Activated CD8-positive, alpha-beta T cell treated with anti-CD3 and anti-CD28 coated beads for 36 hours (primary cell): Measurements from ENCODE around the gene CCDC102A. TPM values are rescaled to one million over a fixed set of nuclear protein-coding genes. Genes with fewer than 3 reads are reported as not detected.

Experiments
- ATAC-seq: fragments of 200-7000 bp; cut with Tn5 transposase; one replicate; pipeline ENCODE4 v1.10.0; 2021; ENCODE audit warnings: mild to moderate bottlenecking, moderate library complexity
- CTCF ChIA-PET: fragments of 350-600 bp; sonication (Branson Sonifier 250); formaldehyde crosslinking; loops from one replicate; lab custom pipeline; 2021; ENCODE audit warnings: antibody characterized with exemption; lab: Charles Lee
- POLR2A ChIA-PET: fragments of 350-600 bp; sonication (Branson Sonifier 250); formaldehyde crosslinking; loops from one replicate; lab custom pipeline; 2021; ENCODE audit warnings: antibody characterized with exemption; lab: Charles Lee
- DNase-seq: peaks from one replicate; pipeline ENCODE4 v3.0.0-alpha.2; 2020
- H3K27ac Mint-ChIP-seq: one replicate; pipeline ENCODE4 v1.8.0; 2021; ENCODE audit warnings: mild to moderate bottlenecking, mixed read lengths
- H3K27me3 Mint-ChIP-seq: one replicate; pipeline ENCODE4 v1.8.0; 2021; ENCODE audit warnings: mixed read lengths
- H3K36me3 Mint-ChIP-seq: one replicate; pipeline ENCODE4 v1.8.0; 2021; ENCODE audit warnings: low read depth, mixed read lengths
- H3K4me1 Mint-ChIP-seq: one replicate; pipeline ENCODE4 v1.8.0; 2021; ENCODE audit warnings: low read depth, mixed read lengths
- H3K4me3 Mint-ChIP-seq: one replicate; pipeline ENCODE4 v1.8.0; 2021; ENCODE audit warnings: mild to moderate bottlenecking, moderate library complexity, mixed read lengths
- H3K9me3 Mint-ChIP-seq: one replicate; pipeline ENCODE4 v1.8.0; 2021; ENCODE audit warnings: mixed read lengths
- CTCF ChIP-seq: fragments of 200-600 bp; IDR thresholded peaks from one replicate; pipeline ENCODE4 v1.8.0; 2022; ENCODE audit warnings: antibody characterized with exemption, mild to moderate bottlenecking
- intact Hi-C: fragments of 100-400 bp; cut with micrococcal nuclease; formaldehyde crosslinking; loops from one replicate; pipeline ENCODE4 v1.10.0; 2022
- total RNA-seq, 2 experiments: library from RNA; stranded (reverse); gene quantifications; one replicate each; pipeline ENCODE4 v1.2.3, GENCODE V29; 2021

The CCDC102A gene
- total RNA-seq, 2 experiments from 2014 or later, result 7.1 to 7.9 TPM

DNA sequence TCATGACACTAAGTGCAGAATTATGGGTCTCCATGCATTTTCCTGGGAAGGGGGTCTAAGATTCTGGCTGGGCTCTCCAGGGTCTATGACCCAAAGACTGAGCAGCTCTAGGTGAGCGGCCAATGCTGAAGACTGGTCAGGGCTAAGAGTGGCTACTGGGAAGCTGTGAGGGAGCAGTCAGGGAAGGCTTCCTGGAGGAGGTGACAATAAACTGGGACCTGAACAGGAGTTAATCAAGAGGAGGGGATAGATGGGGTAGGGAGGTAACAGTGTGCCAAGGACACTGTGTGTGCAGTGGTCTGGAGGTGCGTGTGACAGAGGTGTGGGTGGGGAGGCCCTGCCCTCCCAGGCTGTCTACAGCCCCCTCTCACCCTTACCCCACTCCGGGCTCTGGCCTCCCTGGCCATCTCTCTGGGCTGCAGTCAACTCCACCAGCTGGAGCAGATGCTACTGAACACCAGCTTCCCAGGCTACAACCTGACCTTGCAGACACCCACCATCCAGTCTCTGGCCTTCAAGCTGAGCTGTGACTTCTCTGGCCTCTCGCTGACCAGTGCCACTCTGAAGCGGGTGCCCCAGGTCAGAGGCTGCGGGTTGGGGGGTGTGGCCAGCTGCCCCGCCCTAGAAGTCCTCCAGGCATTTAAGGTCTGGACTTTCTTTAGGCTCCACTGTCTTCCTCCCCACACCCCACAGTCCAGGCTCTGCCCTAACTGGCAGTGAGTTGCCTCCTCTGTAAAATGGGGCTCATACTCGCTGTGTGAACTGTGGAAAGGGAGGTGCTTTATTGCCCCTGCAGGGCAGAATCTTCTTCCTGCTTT, 26.5 kb upstream of the CCDC102A start:
- H3K9me3 Mint-ChIP-seq, result peaks cover 11% of the 10 kb centered on the region
- ChIA-PET CTCF (interaction anchor here (0.6 kb wide), 1 partner anchor 10 kb away, joined by 3 read pairs; no protein-coding TSS in a partner anchor), POLR2A (interaction anchor here (1.0 to 2.0 kb wide), 2 partner anchors 16 to 26 kb away, joined by 3 to 5 read pairs; no protein-coding TSS in a partner anchor)
- H3K4me3 Mint-ChIP-seq, result no peak overlapping the region
- no peak for DNase-seq
- no peak for ATAC-seq
- no peak for TF ChIP-seq CTCF
- no peak overlapping the region for H3K27ac Mint-ChIP-seq
- intact Hi-C loops, result no loop called here
- peaks cover 5% of the 10 kb centered on the region for H3K4me1 Mint-ChIP-seq
- H3K27me3 Mint-ChIP-seq, result no peaks in the 10 kb centered on the region
- H3K36me3 Mint-ChIP-seq, result peaks cover 10% of the 10 kb centered on the region

DNA sequence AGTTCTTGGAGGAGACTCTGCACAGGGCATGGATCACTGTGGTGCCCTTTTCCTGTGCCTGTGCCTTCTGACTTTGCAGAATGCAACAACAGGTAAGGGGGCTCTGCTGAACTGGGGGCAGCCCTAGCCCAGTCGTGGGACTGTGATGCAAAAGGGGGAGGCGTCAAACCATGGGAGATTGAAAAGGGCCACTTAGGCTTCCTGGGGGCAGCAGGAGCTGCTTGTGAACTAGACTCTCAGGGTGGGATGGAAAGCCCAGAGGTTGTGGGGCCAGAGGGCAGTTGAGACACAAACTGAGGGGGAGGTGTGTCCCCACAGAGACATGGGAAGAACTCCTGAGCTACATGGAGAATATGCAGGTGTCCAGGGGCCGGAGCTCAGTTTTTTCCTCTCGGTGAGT, 25.7 kb upstream of the CCDC102A start:
- H3K4me3 Mint-ChIP-seq, result no peak overlapping the region
- ChIA-PET CTCF (interaction anchor here (0.6 to 2.5 kb wide), 2 partner anchors 9 to 14 kb away, joined by 3 to 9 read pairs; no protein-coding TSS in a partner anchor), POLR2A (interaction anchor here (1.0 to 2.0 kb wide), 3 partner anchors 15 to 25 kb away, joined by 3 to 5 read pairs (median 3); no protein-coding TSS in a partner anchor)
- no peaks in the 10 kb centered on the region for H3K27me3 Mint-ChIP-seq
- peaks cover 10% of the 10 kb centered on the region for H3K36me3 Mint-ChIP-seq
- peaks cover 7% of the 10 kb centered on the region for H3K4me1 Mint-ChIP-seq
- H3K27ac Mint-ChIP-seq, result no peak overlapping the region
- intact Hi-C loops, result no loop called here
- peaks cover 11% of the 10 kb centered on the region for H3K9me3 Mint-ChIP-seq
- DNase-seq (no peak), ATAC-seq (no peak)
- no peak for TF ChIP-seq CTCF

DNA sequence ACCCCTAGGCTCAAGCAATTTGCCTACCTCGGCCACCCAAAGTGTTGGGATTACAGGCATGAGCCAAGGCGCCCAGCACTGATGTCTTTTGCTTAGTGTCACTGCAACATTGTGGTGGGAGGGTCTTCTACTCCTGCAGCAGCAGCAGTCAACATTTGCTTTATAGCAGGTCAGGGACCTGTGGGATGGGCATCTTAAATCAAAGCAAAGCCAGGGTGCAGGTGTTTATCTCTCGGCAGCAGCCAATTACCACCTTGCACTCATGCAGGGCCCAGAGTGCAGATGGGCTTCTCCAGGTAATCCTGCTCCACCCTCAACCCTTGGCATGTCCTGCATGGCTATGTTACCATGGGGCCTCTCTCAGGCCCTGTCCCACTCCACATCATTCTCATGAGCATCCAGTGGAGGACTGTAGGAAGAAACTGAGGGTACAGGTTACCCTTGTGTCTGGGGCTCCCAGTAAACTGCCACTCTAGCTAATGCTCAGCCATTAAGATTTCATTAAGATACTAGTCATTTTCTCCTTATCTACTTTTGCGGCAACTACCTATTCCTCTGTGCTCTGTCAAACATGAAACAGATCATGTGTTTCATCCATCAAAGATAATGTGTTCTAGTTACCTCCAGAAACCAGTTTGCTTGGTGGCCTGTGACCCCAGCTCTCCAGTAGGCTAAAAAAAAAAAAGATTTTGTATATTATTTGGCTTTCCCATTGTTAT, 22.9 kb upstream of the CCDC102A start:
- intact Hi-C loops, result no loop called here
- H3K36me3 Mint-ChIP-seq, result peaks cover 16% of the 10 kb centered on the region
- ATAC-seq (no peak), DNase-seq (no peak)
- ChIA-PET CTCF (interaction anchor here (2.1 kb wide), 1 partner anchor 13 kb away, joined by 4 read pairs; no protein-coding TSS in a partner anchor), POLR2A (no interaction called here)
- H3K9me3 Mint-ChIP-seq, result peaks cover 15% of the 10 kb centered on the region
- no peak for TF ChIP-seq CTCF
- no peak overlapping the region for H3K27ac Mint-ChIP-seq
- peaks cover 10% of the 10 kb centered on the region for H3K4me1 Mint-ChIP-seq
- no peak overlapping the region for H3K4me3 Mint-ChIP-seq
- no peaks in the 10 kb centered on the region for H3K27me3 Mint-ChIP-seq

- peaks cover 15% of the 10 kb centered on the region for H3K9me3 Mint-ChIP-seq
- ATAC-seq (no peak), DNase-seq (no peak)
- ChIA-PET POLR2A (no interaction called here), CTCF (interaction anchor here (1.1 to 2.1 kb wide), 3 partner anchors 15 to 81 kb away, joined by 4 to 5 read pairs (median 4); partner anchors contain the start of gene ADGRG5)
- no peaks in the 10 kb centered on the region for H3K27me3 Mint-ChIP-seq
- peaks cover 10% of the 10 kb centered on the region for H3K4me1 Mint-ChIP-seq
- H3K27ac Mint-ChIP-seq, result no peak overlapping the region
- TF ChIP-seq CTCF, result no peak
- no peak overlapping the region for H3K4me3 Mint-ChIP-seq
- intact Hi-C loops, result no loop called here
- peaks cover 18% of the 10 kb centered on the region for H3K36me3 Mint-ChIP-seq
Observed at GRCh38 chr16:57556941-57557541, 20.7 kb upstream of the CCDC102A start.
